Measurements from ENCODE around the gene PIP5K1C. TPM values are rescaled to one million over a fixed set of nuclear protein-coding genes. Genes with fewer than 3 reads are reported as not detected.

PIP5K1C gene
- total and polyA plus RNA-seq, 8 donors = 8.6 to 164 (median 25.6) TPM

Other genes starting within 250 kb of the PIP5K1C start
- gene SMIM24, start 219.9 kb downstream of the PIP5K1C start, total RNA-seq = 100 to 1,000 TPM in 1 of 5 donors, 10 to 100 TPM in 1, 1 to 10 TPM in 2, not detected in 1; 1.4 to 178 (median 38.3) TPM
- gene SMIM24, start 219.9 kb downstream of the PIP5K1C start, polyA plus RNA-seq = 100 to 1,000 TPM in 1 of 3 donors, 10 to 100 TPM in 2; 14.1 to 116 (median 68.7) TPM
- gene SMIM44, start 217.0 kb downstream of the PIP5K1C start, total RNA-seq = not detected
- gene SMIM44, start 217.0 kb downstream of the PIP5K1C start, polyA plus RNA-seq = 1 to 10 TPM in 1 of 3 donors, not detected in 2; 2.7 TPM
- gene DOHH, start 199.8 kb downstream of the PIP5K1C start, total RNA-seq = 10 to 100 TPM in 2 of 5 donors, 1 to 10 TPM in 1, under 1 TPM in 1, not detected in 1; 0.45 to 21.7 (median 11.1) TPM
- 10 to 100 TPM; 10.7 to 14.1 (median 13.6) TPM for gene DOHH, start 199.8 kb downstream of the PIP5K1C start, polyA plus RNA-seq
- 100 to 1,000 TPM in 1 of 5 donors, 10 to 100 TPM in 3, 1 to 10 TPM in 1; 9.4 to 113 (median 31.9) TPM for gene FZR1, start 194.2 kb downstream of the PIP5K1C start, total RNA-seq
- gene FZR1, start 194.2 kb downstream of the PIP5K1C start, polyA plus RNA-seq = 10 to 100 TPM; 10.5 to 17.2 (median 13.9) TPM
- not detected for gene TEKTIP1, start 161.3 kb downstream of the PIP5K1C start, total RNA-seq
- gene TEKTIP1, start 161.3 kb downstream of the PIP5K1C start, polyA plus RNA-seq = under 1 TPM in 2 of 3 donors, not detected in 1; 0.28 to 1.00 TPM
- 10 to 100 TPM in 4 of 5 donors, under 1 TPM in 1; 0.58 to 96.4 (median 62.5) TPM for gene MFSD12, start 142.9 kb downstream of the PIP5K1C start, total RNA-seq
- gene MFSD12, start 142.9 kb downstream of the PIP5K1C start, polyA plus RNA-seq = 10 to 100 TPM in 2 of 3 donors, 1 to 10 TPM in 1; 8.2 to 35.6 (median 34.1) TPM
- 100 to 1,000 TPM in 3 of 5 donors, 10 to 100 TPM in 2; 39.8 to 638 (median 160) TPM for gene HMG20B, start 127.5 kb downstream of the PIP5K1C start, total RNA-seq
- gene HMG20B, start 127.5 kb downstream of the PIP5K1C start, polyA plus RNA-seq = 100 to 1,000 TPM in 1 of 3 donors, 10 to 100 TPM in 2; 79.5 to 103 (median 80.6) TPM
- gene GIPC3, start 115.0 kb downstream of the PIP5K1C start, total RNA-seq = 1 to 10 TPM in 1 of 5 donors, not detected in 4; 2.9 TPM
- 1 to 10 TPM in 2 of 3 donors, under 1 TPM in 1; 0.75 to 2.0 (median 1.1) TPM for gene GIPC3, start 115.0 kb downstream of the PIP5K1C start, polyA plus RNA-seq
- gene TBXA2R, start 93.6 kb downstream of the PIP5K1C start, total RNA-seq = 1 to 10 TPM in 1 of 5 donors, under 1 TPM in 1, not detected in 3; 0.37 to 1.0 TPM
- 1 to 10 TPM in 2 of 3 donors, under 1 TPM in 1; 0.50 to 2.6 (median 1.2) TPM for gene TBXA2R, start 93.6 kb downstream of the PIP5K1C start, polyA plus RNA-seq
- gene CACTIN, start 73.7 kb downstream of the PIP5K1C start, total RNA-seq = 100 to 1,000 TPM in 1 of 5 donors, 10 to 100 TPM in 3, 1 to 10 TPM in 1; 9.8 to 180 (median 19.4) TPM
- gene CACTIN, start 73.7 kb downstream of the PIP5K1C start, polyA plus RNA-seq = 10 to 100 TPM; 10.2 to 13.9 (median 12.4) TPM
- gene TJP3, start 7.9 kb upstream of the PIP5K1C start, total RNA-seq = 100 to 1,000 TPM in 2 of 5 donors, 10 to 100 TPM in 3; 31.9 to 204 (median 95.1) TPM
- gene TJP3, start 7.9 kb upstream of the PIP5K1C start, polyA plus RNA-seq = 10 to 100 TPM; 62.3 to 96.1 (median 93.1) TPM
- gene APBA3, start 61.2 kb upstream of the PIP5K1C start, total RNA-seq = 100 to 1,000 TPM in 1 of 5 donors, 10 to 100 TPM in 3, 1 to 10 TPM in 1; 9.4 to 111 (median 16.4) TPM
- gene APBA3, start 61.2 kb upstream of the PIP5K1C start, polyA plus RNA-seq = 10 to 100 TPM; 15.7 to 17.4 (median 16.7) TPM
- 100 to 1,000 TPM in 2 of 5 donors, 10 to 100 TPM in 3; 15.2 to 163 (median 58.7) TPM for gene MRPL54, start 62.2 kb upstream of the PIP5K1C start, total RNA-seq
- 100 to 1,000 TPM; 155 to 221 (median 174) TPM for gene MRPL54, start 62.2 kb upstream of the PIP5K1C start, polyA plus RNA-seq
- gene RAX2, start 71.8 kb upstream of the PIP5K1C start, total RNA-seq = not detected
- not detected for gene RAX2, start 71.8 kb upstream of the PIP5K1C start, polyA plus RNA-seq
- gene MATK, start 85.9 kb upstream of the PIP5K1C start, total RNA-seq = 10 to 100 TPM in 2 of 5 donors, 1 to 10 TPM in 2, not detected in 1; 1.4 to 48.7 (median 12.1) TPM
- gene MATK, start 85.9 kb upstream of the PIP5K1C start, polyA plus RNA-seq = 1 to 10 TPM; 2.0 to 3.4 (median 2.9) TPM
- gene ZFR2, start 168.6 kb upstream of the PIP5K1C start, total RNA-seq = under 1 TPM in 1 of 5 donors, not detected in 4; 0.29 TPM
- under 1 TPM in 1 of 3 donors, not detected in 2; 0.10 TPM for gene ZFR2, start 168.6 kb upstream of the PIP5K1C start, polyA plus RNA-seq
- gene ATCAY, start 180.2 kb upstream of the PIP5K1C start, total RNA-seq = under 1 TPM in 2 of 5 donors, not detected in 3; 0.87 to 0.92 TPM
- gene ATCAY, start 180.2 kb upstream of the PIP5K1C start, polyA plus RNA-seq = under 1 TPM in 2 of 3 donors, not detected in 1; 0.25 to 0.75 TPM
- gene NMRK2, start 232.6 kb upstream of the PIP5K1C start, total RNA-seq = under 1 TPM in 1 of 5 donors, not detected in 4; 0.55 TPM
- 1 to 10 TPM in 2 of 3 donors, under 1 TPM in 1; 0.68 to 4.3 (median 2.3) TPM for gene NMRK2, start 232.6 kb upstream of the PIP5K1C start, polyA plus RNA-seq